HepG2 (cell line): ENCODE results near the gene MTHFD2L. TPM values are rescaled to one million over a fixed set of nuclear protein-coding genes. Genes with fewer than 3 reads are reported as not detected.

ENCODE experiments used
- ATAC-seq: fragments of 200-7000 bp; cut with Tn5 transposase; 3 replicates; pipeline ENCODE4 v1.9.1; 2020; ENCODE audit warnings: mild to moderate bottlenecking, moderate library complexity
- BruUV-seq: library from RNA; stranded (reverse); fragments of 400-500 nt; replicated peaks from 2 replicates; lab custom pipeline; 2021; lab: Mats Ljungman, UMichigan
- CTCF ChIA-PET: fragments of 300-600 bp; formaldehyde crosslinking; extraction: SDS; loops from one replicate; lab custom pipeline; 2021; ENCODE audit warnings: low total read pairs, inconsistent platforms, low intra/inter-chr PET ratio; lab: Yijun Ruan, JAX
- POLR2A ChIA-PET: fragments of 350-600 bp; sonication (Branson Sonifier 250); formaldehyde crosslinking; loops from one replicate; lab custom pipeline; 2020; ENCODE audit warnings: antibody characterized with exemption, inconsistent platforms; lab: Yijun Ruan, JAX
- DNase-seq: peaks from one replicate; pipeline ENCODE4 v3.0.0-alpha.2; 2015; ENCODE audit warnings: low spot score
- FAIRE-seq: peaks from 3 replicates; lab custom pipeline; 2011; peaks lifted over from hg19 to GRCh38; lab: Jason Lieb, UNC
- H2AFZ ChIP-seq: one replicate; pipeline ENCODE4 v1.6.1; 2011; ENCODE audit warnings: low read length, inconsistent platforms
- H3K27ac ChIP-seq: fragments of 300-600 bp; 3 replicates; pipeline ENCODE4 v1.8.0; 2011; ENCODE audit warnings: mixed run types, mild to moderate bottlenecking, mixed read lengths, low read length, inconsistent platforms; ENCODE audit not compliant: insufficient read depth; ENCODE audit errors: extremely low read length
- H3K27me3 ChIP-seq, 2 experiments: fragments of 200-600 bp in 1 of 2; 2 replicates in 1 of 2; 3 replicates in 1 of 2; pipeline versions ENCODE4 v1.6.0 to v1.8.0; 2011; ENCODE audit warnings: low read length in 2 of 2, mild to moderate bottlenecking in 2 of 2, moderate library complexity in 2 of 2, inconsistent platforms in 1 of 2; ENCODE audit not compliant: insufficient read depth in 2 of 2, control insufficient read depth in 1 of 2
- H3K36me3 ChIP-seq, 2 experiments: fragments of 200-600 bp in 1 of 2; replicated peaks in 1 of 2; 2 replicates in 1 of 2; 3 replicates in 1 of 2; pipeline versions ENCODE4 v1.5.1 to v1.8.0; 2011; ENCODE audit warnings: low read length in 2 of 2, inconsistent platforms in 1 of 2; ENCODE audit not compliant: insufficient read depth in 2 of 2, control insufficient read depth in 1 of 2
- H3K4me1 ChIP-seq: 2 replicates; pipeline ENCODE4 v1.5.1; 2012; ENCODE audit warnings: low read length, inconsistent platforms; ENCODE audit not compliant: insufficient read depth
- H3K4me2 ChIP-seq: 2 replicates; pipeline ENCODE4 v1.6.0; 2011; ENCODE audit warnings: low read depth, low read length, inconsistent platforms
- H3K4me3 ChIP-seq, 3 experiments: fragments of 200-600 bp in 1 of 3; sonication (generic), shearing (Covaris generic) in 1 of 3; replicated peaks in 1 of 3; 2 replicates each; pipeline ENCODE4 v1.5.1; 2011 to 2016; ENCODE audit warnings: low read length in 3 of 3, inconsistent platforms in 2 of 3, low read depth in 2 of 3, mild to moderate bottlenecking in 2 of 3, control low read depth in 1 of 3, mixed read lengths in 1 of 3; ENCODE audit not compliant: insufficient read depth in 1 of 3
- H3K79me2 ChIP-seq: one replicate; pipeline ENCODE4 v1.6.1; 2011; ENCODE audit warnings: low read length, inconsistent platforms; ENCODE audit not compliant: insufficient read depth
- H3K9ac ChIP-seq: 2 replicates; pipeline ENCODE4 v1.6.0; 2011; ENCODE audit warnings: mild to moderate bottlenecking, low read depth, low read length, inconsistent platforms; ENCODE audit not compliant: insufficient read depth
- H3K9me3 ChIP-seq: 2 replicates; pipeline ENCODE4 v1.5.1; 2012; ENCODE audit warnings: mild to moderate bottlenecking, low read length
- H4K20me1 ChIP-seq: 2 replicates; pipeline ENCODE4 v1.6.0; 2011; ENCODE audit warnings: inconsistent platforms, mild to moderate bottlenecking, low read length, moderate library complexity; ENCODE audit not compliant: insufficient read depth
- ARNTL ChIP-seq: sonication (generic); formaldehyde crosslinking; IDR thresholded peaks from 2 replicates; pipeline ENCODE4 v1.4.0; 2020; ENCODE audit warnings: mild to moderate bottlenecking, missing genetic modification reagents
- HNRNPK ChIP-seq: fragments of 200-400 bp; formaldehyde crosslinking; IDR thresholded peaks from 2 replicates; pipeline ENCODE4 v1.6.1; 2018; ENCODE audit warnings: low read length, low read depth, moderate library complexity, mild to moderate bottlenecking; ENCODE audit not compliant: poor library complexity, severe bottlenecking
- ZBED4 ChIP-seq: sonication (generic); formaldehyde crosslinking; IDR thresholded peaks from 2 replicates; pipeline ENCODE4 v1.4.0; 2020; ENCODE audit warnings: missing genetic modification reagents, borderline replicate concordance
- ZFAT ChIP-seq: sonication (generic); formaldehyde crosslinking; conservative IDR thresholded peaks from 2 replicates; pipeline ENCODE4 v1.8.1; 2023; ENCODE audit warnings: missing genetic modification reagents, inconsistent platforms
- ZFP36L2 ChIP-seq: sonication (generic); formaldehyde crosslinking; IDR thresholded peaks from 2 replicates; pipeline ENCODE4 v1.4.0; 2020; ENCODE audit warnings: missing genetic modification reagents
- ZNF607 ChIP-seq: sonication (generic); formaldehyde crosslinking; IDR thresholded peaks from 2 replicates; pipeline ENCODE4 v1.5.1; 2020; ENCODE audit warnings: missing genetic modification reagents, mild to moderate bottlenecking, borderline replicate concordance
- ZNF780A ChIP-seq: sonication (generic); formaldehyde crosslinking; IDR thresholded peaks from 2 replicates; pipeline ENCODE4 v1.8.0; 2022; ENCODE audit warnings: mild to moderate bottlenecking, missing genetic modification reagents, moderate library complexity
- ZNF790 ChIP-seq: sonication (generic); formaldehyde crosslinking; IDR thresholded peaks from 2 replicates; pipeline ENCODE4 v1.8.0; 2022; ENCODE audit warnings: missing genetic modification reagents, mild to moderate bottlenecking, borderline replicate concordance
- ZNF878 ChIP-seq: sonication (generic); formaldehyde crosslinking; IDR thresholded peaks from 2 replicates; pipeline ENCODE4 v1.8.1; 2023; ENCODE audit warnings: mild to moderate bottlenecking, missing genetic modification reagents, moderate library complexity
- WGBS: methylation state at CpG from one replicate; pipeline ENCODE4 v1.1.6; 2017; ENCODE audit warnings: low lambda C conversion rate; 5-methylcytosine and 5-hydroxymethylcytosine counted together
- in situ Hi-C: cut with HindIII; loops from 2 replicates; pipeline ENCODE4 v1.10.0; 2017; ENCODE audit warnings: low pct_unique_long_range_greater_than_20kb; ENCODE audit not compliant: extremely low pct_ligation_motif_present
- intact Hi-C: fragments of 100-400 bp; cut with micrococcal nuclease; formaldehyde crosslinking; loops from one replicate; pipeline ENCODE4 v1.10.0; 2022; ENCODE audit not compliant: unreplicated experiment
- polyA plus RNA-seq, 8 experiments: library from polyadenylated mRNA; depleted of rRNA in 3 of 8; stranded (reverse) in 7 of 8; unstranded in 1 of 8; fragments of >200 nt; fragmentation: Illumina TruSeq in 4 of 8; extraction: Trizol in 4 of 8; gene quantifications; 2 replicates each; pipeline versions ENCODE4 v1.2.1 to v1.2.3, GENCODE V29; 2011 to 2016; ENCODE audit warnings: low read depth in 4 of 8, missing spikeins in 1 of 8, mixed read lengths in 1 of 8; ENCODE audit not compliant: insufficient read depth in 1 of 8
- total RNA-seq, 5 experiments: library from RNA; depleted of rRNA; stranded (reverse); fragments of >200 nt; fragmentation: Illumina TruSeq; extraction: Trizol; gene quantifications; 2 replicates each; pipeline ENCODE4 v1.2.3, GENCODE V29; 2016; ENCODE audit warnings: low read depth in 1 of 5

The MTHFD2L gene
- total and polyA plus RNA-seq, 2 of the 13 experiments (the other 11 are each of a cell fraction or from before 2014, with no cell fraction given) = 10.5 to 14.9 TPM

GRCh38 chr4:74157154-74157553 lies 764 bp upstream of the MTHFD2L start:
- TF ChIP-seq ZFAT (CRISPR knock-in tag) = no peak
- TF ChIP-seq ZNF780A (CRISPR knock-in tag) = no peak
- TF ChIP-seq ZNF790 = peak; percentile 29; the same call in 1 of the 2 replicates
- no peak for TF ChIP-seq ZBED4 (CRISPR knock-in tag)
- TF ChIP-seq ARNTL (CRISPR knock-in tag) = 0 out of 2 replicates have a peak, but pooled peaks have one; percentile 1
- TF ChIP-seq HNRNPK = no peak
- TF ChIP-seq ZFP36L2 = no peak
- no peak for TF ChIP-seq ZNF607
- 0 out of 2 replicates have a peak, but pooled peaks have one; percentile 9 for TF ChIP-seq ZNF878

More at GRCh38 chr4:74157154-74157553, 764 bp upstream of the MTHFD2L start:
- no peaks in the 10 kb centered on the region for H4K20me1 ChIP-seq
- H3K4me3 ChIP-seq = peak overlapping the region; percentile 78 to 88 (median 86)
- H3K27ac ChIP-seq = peak overlapping the region; percentile 88
- H3K4me2 ChIP-seq = peak overlapping the region; percentile 93
- CTCF ChIA-PET = no interaction called here
- FAIRE-seq = no peak
- DNase-seq = peak; percentile 12
- peaks cover 3 to 13% of the 10 kb centered on the region in 2 experiments; a peak in 3 of 5 replicates for H3K36me3 ChIP-seq
- ATAC-seq = peak; percentile 14
- no peaks in the 10 kb centered on the region for H3K9me3 ChIP-seq
- H3K4me1 ChIP-seq = peaks cover 18% of the 10 kb centered on the region
- intact Hi-C loops = no loop called here
- 5% methylated on average over 2 of the region's 2 CpGs for WGBS
- peak overlapping the region; percentile 90 for H3K9ac ChIP-seq
- no peaks in the 10 kb centered on the region for H3K27me3 ChIP-seq
- POLR2A ChIA-PET = interaction anchor here (0.5 to 1.2 kb wide), 5 partner anchors 37 to 1397 kb away, joined by 3 to 6 read pairs (median 3); partner anchors contain the start of gene CXCL2
- peak overlapping the region; percentile 90 for H2AFZ ChIP-seq
- H3K79me2 ChIP-seq = peaks cover 30% of the 10 kb centered on the region
- TSS peak; percentile 96 for BruUV-seq
- in situ Hi-C loops = no loop called here
